OCI-M2 (cell line): ENCODE measurements around the gene CT45A7.
"Not testable (repeated sequence)": the region's sequence is repeated elsewhere in the genome, so short reads cannot be mapped to it uniquely, and the experiment has no call there.

Source experiments
- DNase-seq: peaks from one replicate; lab custom pipeline; 2025; ENCODE audit not compliant: unreplicated experiment; lab: John Stamatoyannopoulos, UW

Gene CT45A7, protein sequence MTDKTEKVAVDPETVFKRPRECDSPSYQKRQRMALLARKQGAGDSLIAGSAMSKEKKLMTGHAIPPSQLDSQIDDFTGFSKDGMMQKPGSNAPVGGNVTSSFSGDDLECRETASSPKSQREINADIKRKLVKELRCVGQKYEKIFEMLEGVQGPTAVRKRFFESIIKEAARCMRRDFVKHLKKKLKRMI

GRCh38 chrX:135837180-135837579 lies at the start of gene CT45A7:
Gene CT45A7 (minus strand): TSS chrX:135837280. CDS start chrX:135833533, 3,747 bp downstream.
- not testable (repeated sequence) for DNase-seq

- DNase-seq, result not testable (repeated sequence)
Observed at GRCh38 chrX:135882741-135883140, 45.7 kb upstream of the CT45A7 start.

GRCh38 chrX:135871712-135872111 lies 34.6 kb upstream of the CT45A7 start, which contains the start of gene CT45A9:
Gene CT45A9 (minus strand): TSS chrX:135871812. CDS start chrX:135868061, 3,751 bp downstream.
- not testable (repeated sequence) for DNase-seq

- not testable (repeated sequence) for DNase-seq
Observed at GRCh38 chrX:135854438-135854837, 17.4 kb upstream of the CT45A7 start, which contains the start of gene CT45A8. Gene CT45A8 (minus strand): TSS chrX:135854538. CDS start chrX:135850783, 3,755 bp downstream.

- not testable (repeated sequence) for DNase-seq
Observed at GRCh38 chrX:135819912-135820311, 17.2 kb downstream of the CT45A7 start, which contains the start of gene CT45A2. Gene CT45A2 (minus strand): TSS chrX:135820012. CDS start chrX:135816265, 3,747 bp downstream.

- not testable (repeated sequence) for DNase-seq
Observed at GRCh38 chrX:135802687-135803086, 34.4 kb downstream of the CT45A7 start, which contains the start of gene CT45A6. Gene CT45A6 (minus strand): TSS chrX:135802787. CDS start chrX:135798993, 3,794 bp downstream.

DNA sequence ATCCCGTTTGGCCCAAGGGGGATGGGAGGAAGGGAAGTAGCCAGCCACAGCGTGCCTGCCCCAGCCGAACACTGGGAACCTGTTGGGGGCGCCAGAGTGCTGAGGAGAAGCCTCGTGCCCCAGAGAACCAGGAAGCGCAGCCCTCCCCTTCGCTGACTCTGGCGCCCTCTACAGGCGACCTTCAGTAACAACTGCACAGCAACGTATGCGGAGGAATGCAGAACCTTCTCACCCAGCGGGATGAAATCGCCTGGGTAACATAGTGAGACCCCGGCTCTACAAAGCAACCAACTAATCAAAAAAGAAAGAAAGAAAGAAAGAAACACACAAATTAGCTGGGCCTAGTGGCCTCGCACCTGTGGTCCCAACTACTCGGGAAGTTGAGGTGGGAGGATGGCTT lies 51.7 kb downstream of the CT45A7 start, which contains the start of gene CT45A5:
Gene CT45A5, minus strand, starts transcription at position 101 of the 400 bp plus-strand sequence. CDS start 3,774 bp downstream, outside the sequence.
- not testable (repeated sequence) for DNase-seq
